Cardiac fibroblast (primary cell): ENCODE results near the gene NOC4L.

Source experiments
- DNase-seq, 2 donors: peaks; one replicate each; pipeline versions ENCODE4 v3.0.0 to v3.0.0-alpha.2; 2010; ENCODE audit warnings: low read depth in 2 of 2
- H3K4me3 ChIP-seq, 2 donors: replicated peaks in 1 of 2; 1 replicate in 1 of 2; 2 replicates in 1 of 2; pipeline ENCODE4 v1.5.1; 2011; ENCODE audit warnings: low read depth in 2 of 2, low read length in 2 of 2, mild to moderate bottlenecking in 2 of 2, moderate library complexity in 1 of 2
- TF ChIP-seq, protein P1 (sequence below): IDR thresholded peaks from one replicate; pipeline ENCODE4 v1.5.1; 2011; ENCODE audit warnings: low read depth, mild to moderate bottlenecking, low read length, inconsistent platforms

Gene NOC4L

DNA sequence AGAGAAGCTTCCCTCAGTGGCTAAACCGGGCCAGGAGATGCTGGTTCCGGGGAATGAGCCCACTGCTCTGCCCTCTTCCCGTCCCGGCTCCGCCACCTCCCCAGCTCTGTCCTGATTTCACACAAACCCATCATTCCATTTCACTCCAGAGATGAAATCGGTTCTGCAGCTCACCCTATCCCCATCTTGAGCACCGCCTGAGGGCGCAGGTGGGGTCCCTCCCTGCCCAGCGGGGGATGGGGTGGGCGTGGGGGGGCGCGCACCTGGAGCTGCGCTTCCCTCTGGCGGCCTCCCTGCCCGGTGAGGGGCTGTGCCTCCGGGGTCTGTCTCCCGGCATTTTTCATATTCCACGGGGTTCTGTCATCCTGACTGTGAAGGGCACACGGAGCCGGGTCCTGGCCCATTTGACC is 44.7 kb downstream of the NOC4L start:
- peak overlapping the region; percentile 52 to 58 for H3K4me3 ChIP-seq
- no peak for DNase-seq
- TF ChIP-seq, protein P1, sequence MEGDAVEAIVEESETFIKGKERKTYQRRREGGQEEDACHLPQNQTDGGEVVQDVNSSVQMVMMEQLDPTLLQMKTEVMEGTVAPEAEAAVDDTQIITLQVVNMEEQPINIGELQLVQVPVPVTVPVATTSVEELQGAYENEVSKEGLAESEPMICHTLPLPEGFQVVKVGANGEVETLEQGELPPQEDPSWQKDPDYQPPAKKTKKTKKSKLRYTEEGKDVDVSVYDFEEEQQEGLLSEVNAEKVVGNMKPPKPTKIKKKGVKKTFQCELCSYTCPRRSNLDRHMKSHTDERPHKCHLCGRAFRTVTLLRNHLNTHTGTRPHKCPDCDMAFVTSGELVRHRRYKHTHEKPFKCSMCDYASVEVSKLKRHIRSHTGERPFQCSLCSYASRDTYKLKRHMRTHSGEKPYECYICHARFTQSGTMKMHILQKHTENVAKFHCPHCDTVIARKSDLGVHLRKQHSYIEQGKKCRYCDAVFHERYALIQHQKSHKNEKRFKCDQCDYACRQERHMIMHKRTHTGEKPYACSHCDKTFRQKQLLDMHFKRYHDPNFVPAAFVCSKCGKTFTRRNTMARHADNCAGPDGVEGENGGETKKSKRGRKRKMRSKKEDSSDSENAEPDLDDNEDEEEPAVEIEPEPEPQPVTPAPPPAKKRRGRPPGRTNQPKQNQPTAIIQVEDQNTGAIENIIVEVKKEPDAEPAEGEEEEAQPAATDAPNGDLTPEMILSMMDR: no peak

- TF ChIP-seq, protein P1: no peak
- DNase-seq: peak; percentile 90 to 95
- peak overlapping the region; percentile 52 to 58 for H3K4me3 ChIP-seq
Observed at GRCh38 chr12:132189378-132190011, 45.2 kb downstream of the NOC4L start.

- DNase-seq: no peak
- peak overlapping the region; percentile 52 to 58 for H3K4me3 ChIP-seq
- TF ChIP-seq, protein P1: no peak
Observed at GRCh38 chr12:132190012-132190755, 45.9 kb downstream of the NOC4L start.

DNA sequence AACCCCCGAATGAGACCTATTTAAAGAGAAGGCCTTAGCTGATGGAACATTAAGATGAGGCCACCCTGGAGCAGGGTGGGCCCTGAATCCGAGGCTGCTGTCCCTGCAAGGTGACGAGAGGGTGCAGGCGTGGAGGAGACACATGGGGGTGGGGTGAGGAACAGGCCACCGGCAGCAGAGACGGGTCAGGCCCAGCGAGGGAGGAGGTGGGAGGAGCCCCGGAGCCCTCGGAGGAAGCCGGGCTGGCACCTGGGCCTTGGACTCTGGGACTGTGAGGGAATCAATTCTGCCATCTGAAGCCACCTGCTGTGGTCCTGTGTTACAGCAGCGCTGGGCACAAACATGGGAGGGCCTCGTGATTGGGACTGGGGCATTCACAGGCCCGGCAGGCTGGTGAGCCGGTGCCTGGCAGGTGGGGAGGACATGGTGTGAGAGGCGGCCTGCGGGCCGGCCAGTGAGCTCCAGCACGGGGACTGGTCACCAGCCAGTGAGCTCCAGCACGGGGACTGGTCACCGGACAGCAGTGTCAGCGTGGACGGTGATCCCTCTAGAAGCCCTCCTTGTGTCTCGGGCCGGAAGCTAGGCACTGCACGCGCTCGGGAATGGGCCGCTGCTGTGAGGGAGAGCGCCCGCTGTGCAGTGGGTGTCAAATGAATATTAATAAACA is 46.7 kb downstream of the NOC4L start:
- H3K4me3 ChIP-seq: no peak overlapping the region
- TF ChIP-seq, protein P1: no peak

DNA sequence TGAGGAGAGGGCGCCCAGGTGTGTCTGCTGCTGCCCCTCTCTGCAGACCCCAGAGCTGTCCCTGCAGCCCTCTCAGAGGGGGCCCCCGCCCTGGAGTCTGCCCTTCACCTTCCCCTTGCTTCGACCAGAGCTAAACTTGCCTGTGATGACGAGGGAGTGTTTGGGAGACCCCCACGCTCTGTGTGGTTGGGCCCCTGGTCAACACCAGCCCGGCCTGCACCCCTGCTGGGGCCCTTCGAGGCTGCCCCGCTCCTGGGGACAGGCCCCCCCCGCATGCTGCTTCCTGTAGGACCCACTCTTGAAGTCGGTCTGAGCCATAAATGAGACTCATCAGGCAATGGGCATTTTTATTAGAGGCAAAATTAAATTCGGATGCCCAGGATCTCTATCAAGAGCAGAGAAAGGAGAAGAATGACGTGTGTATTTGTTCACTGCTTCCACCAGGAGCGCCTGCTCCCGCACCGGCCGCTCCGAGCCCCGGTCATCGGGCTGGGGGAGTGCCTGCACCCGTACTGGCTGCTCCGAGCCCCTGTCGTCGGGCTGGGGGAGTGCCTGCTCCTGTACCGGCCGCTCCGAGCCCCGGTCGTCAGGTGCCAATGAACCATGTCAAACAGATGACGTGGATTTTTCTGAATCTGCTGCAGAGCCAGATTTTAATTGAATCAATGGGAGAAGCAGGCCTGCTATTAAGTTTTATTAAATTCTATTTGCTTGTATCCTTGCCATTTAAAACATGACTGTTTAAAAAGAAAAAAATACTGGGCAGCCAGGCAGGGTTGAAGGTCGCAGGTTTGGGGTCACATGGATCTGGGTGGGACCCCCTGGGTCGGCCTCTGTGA is 47.7 kb downstream of the NOC4L start:
- DNase-seq: no peak
- TF ChIP-seq, protein P1: no peak
- no peak overlapping the region for H3K4me3 ChIP-seq

More for the DNA sequence above, 46.7 kb downstream of the NOC4L start:
- no peak for DNase-seq

DNA sequence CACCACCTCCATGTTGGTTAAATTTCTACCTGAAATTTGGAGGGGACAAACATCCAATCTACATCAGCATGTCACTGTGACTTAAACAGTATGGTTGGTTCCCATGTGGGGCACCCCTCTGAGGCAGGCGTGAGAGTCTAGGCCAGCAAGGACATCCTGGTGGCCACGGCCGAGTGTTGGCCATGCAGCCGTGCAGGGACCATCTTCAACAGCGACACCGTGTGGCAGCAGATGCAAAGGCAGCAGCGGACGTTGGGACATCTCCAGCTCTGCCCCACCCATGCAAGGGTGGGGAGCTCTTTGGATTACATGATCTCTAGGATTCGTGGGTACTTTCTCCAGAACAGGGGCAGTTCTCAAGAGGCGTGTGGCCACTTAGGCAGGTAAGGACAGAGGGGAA is 49.8 kb downstream of the NOC4L start:
- DNase-seq: peak in 1 of 2 donors; percentile 19
- H3K4me3 ChIP-seq: no peak overlapping the region
- TF ChIP-seq, protein P1: peak; percentile 43
